Testis (tissue), 3 donors: ENCODE data around the gene CPT2. TPM values are rescaled to one million over a fixed set of nuclear protein-coding genes. Genes with fewer than 3 reads are reported as not detected.

Experiments used
- DNase-seq: peaks from one replicate; pipeline ENCODE4 v3.0.0-alpha.2; 2019
- H3K27ac ChIP-seq, 2 donors: fragments of 200-600 bp; sonication (generic); one replicate each; pipeline ENCODE4 v1.5.1; 2019
- H3K27me3 ChIP-seq: fragments of 200-600 bp; sonication (generic); one replicate; pipeline ENCODE4 v1.5.1; 2019
- H3K36me3 ChIP-seq: fragments of 200-600 bp; sonication (generic); one replicate; pipeline ENCODE4 v1.5.1; 2017; ENCODE audit warnings: low read depth; ENCODE audit errors: missing control alignments
- H3K4me1 ChIP-seq: fragments of 200-600 bp; sonication (generic); one replicate; pipeline ENCODE4 v1.5.1; 2019
- H3K4me3 ChIP-seq, 2 donors: fragments of 200-600 bp; sonication (generic); one replicate each; pipeline ENCODE4 v1.5.1; 2017 to 2019
- H3K9me3 ChIP-seq: fragments of 200-600 bp; sonication (generic); one replicate; pipeline ENCODE4 v1.5.1; 2017
- POLR2A ChIP-seq: fragments of 450-650 bp; IDR thresholded peaks from one replicate; pipeline ENCODE4 v1.6.1; 2017; ENCODE audit warnings: antibody characterized with exemption, mild to moderate bottlenecking, moderate library complexity
- WGBS, 2 donors: methylation state at CpG; one replicate each; pipeline ENCODE4 v1.1.5; 2018; 5-methylcytosine and 5-hydroxymethylcytosine counted together
- intact Hi-C: fragments of 100-400 bp; cut with DNase I; formaldehyde crosslinking; loops from one replicate; pipeline ENCODE4 v1.15.1; 2023; ENCODE audit warnings: low total_unique reads
- polyA plus RNA-seq: library from polyadenylated mRNA; stranded (reverse); fragments of 350-450 nt; fragmentation: Illumina TruSeq; extraction: RNeasy Lipid Tissue Mini Kit (QIAGEN cat#74804); gene quantifications from one replicate; pipeline ENCODE4 v1.2.3, GENCODE V29; 2014; ENCODE audit warnings: low read depth, low replicate concordance; ENCODE audit not compliant: insufficient read depth
- total RNA-seq, 2 donors: library from RNA; depleted of rRNA; stranded (reverse); fragments of >200 nt; gene quantifications; one replicate each; pipeline ENCODE4 v1.2.3, GENCODE V29; 2016
- TF ChIP-seq, protein P1 (sequence below), 3 experiments: fragments of 450-650 bp in 2 of 3; fragments of 200-600 bp in 1 of 3; sonication (generic) in 1 of 3; IDR thresholded peaks; one replicate each; pipeline ENCODE4 v1.5.1; 2016 to 2019; ENCODE audit warnings: antibody characterized with exemption in 3 of 3, mild to moderate bottlenecking in 2 of 3, moderate library complexity in 1 of 3

CPT2 gene
- total and polyA plus RNA-seq, 3 donors from 2014 or later, result 36.9 to 61.7 (median 44.4) TPM

- Histone ChIP-seq H3K9me3 (no peaks in the 10 kb centered on the region), H3K27me3 (no peaks in the 10 kb centered on the region), H3K4me3 (no peak overlapping the region), H3K36me3 (no peaks in the 10 kb centered on the region), H3K27ac (no peak overlapping the region), H3K4me1 (peaks cover 23% of the 10 kb centered on the region)
- WGBS, 2 donors, result 72 to 82% methylated on average over 2 of the region's 2 CpGs
- intact Hi-C loops, result loop anchor here (10.0 kb wide), 1 partner anchor 255 kb away; the partner anchor contains the start of genes ECHDC2 and SCP2
- no peak for DNase-seq
- TF ChIP-seq, protein P1, sequence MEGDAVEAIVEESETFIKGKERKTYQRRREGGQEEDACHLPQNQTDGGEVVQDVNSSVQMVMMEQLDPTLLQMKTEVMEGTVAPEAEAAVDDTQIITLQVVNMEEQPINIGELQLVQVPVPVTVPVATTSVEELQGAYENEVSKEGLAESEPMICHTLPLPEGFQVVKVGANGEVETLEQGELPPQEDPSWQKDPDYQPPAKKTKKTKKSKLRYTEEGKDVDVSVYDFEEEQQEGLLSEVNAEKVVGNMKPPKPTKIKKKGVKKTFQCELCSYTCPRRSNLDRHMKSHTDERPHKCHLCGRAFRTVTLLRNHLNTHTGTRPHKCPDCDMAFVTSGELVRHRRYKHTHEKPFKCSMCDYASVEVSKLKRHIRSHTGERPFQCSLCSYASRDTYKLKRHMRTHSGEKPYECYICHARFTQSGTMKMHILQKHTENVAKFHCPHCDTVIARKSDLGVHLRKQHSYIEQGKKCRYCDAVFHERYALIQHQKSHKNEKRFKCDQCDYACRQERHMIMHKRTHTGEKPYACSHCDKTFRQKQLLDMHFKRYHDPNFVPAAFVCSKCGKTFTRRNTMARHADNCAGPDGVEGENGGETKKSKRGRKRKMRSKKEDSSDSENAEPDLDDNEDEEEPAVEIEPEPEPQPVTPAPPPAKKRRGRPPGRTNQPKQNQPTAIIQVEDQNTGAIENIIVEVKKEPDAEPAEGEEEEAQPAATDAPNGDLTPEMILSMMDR (IDR thresholded peaks at IDR 0.05), result no peak
- no peak for TF ChIP-seq POLR2A
Observed at GRCh38 chr1:53180226-53180625, 16.4 kb upstream of the CPT2 start.

- TF ChIP-seq POLR2A, result no peak
- TF ChIP-seq, protein P1 (IDR thresholded peaks at IDR 0.05), result no peak
- no peaks in the 10 kb centered on the region for H3K27me3 ChIP-seq
- no peak overlapping the region for H3K4me3 ChIP-seq
- no peaks in the 10 kb centered on the region for H3K9me3 ChIP-seq
- H3K4me1 ChIP-seq, result peaks cover 23% of the 10 kb centered on the region
- no peaks in the 10 kb centered on the region for H3K36me3 ChIP-seq
- 91 to 95% methylated on average over 5 of the region's 5 CpGs for WGBS, 2 donors
- no peak overlapping the region for H3K27ac ChIP-seq
- DNase-seq, result no peak
- intact Hi-C loops, result loop anchor here (10.0 kb wide), 1 partner anchor 256 kb away; the partner anchor contains the start of genes ECHDC2 and SCP2
Observed at GRCh38 chr1:53180951-53181350, 15.7 kb upstream of the CPT2 start.

GRCh38 chr1:53182111-53182593, 14.5 kb upstream of the CPT2 start:
- 15 to 26% methylated on average over 16 of the region's 16 CpGs for WGBS, 2 donors
- DNase-seq, result peak; percentile 95
- no peaks in the 10 kb centered on the region for H3K27me3 ChIP-seq
- H3K4me1 ChIP-seq, result peaks cover 23% of the 10 kb centered on the region
- H3K4me3 ChIP-seq, result no peak overlapping the region
- intact Hi-C loops, result loop anchor here (10.0 kb wide), 1 partner anchor 257 kb away; the partner anchor contains the start of genes ECHDC2 and SCP2
- TF ChIP-seq, protein P1 (IDR thresholded peaks at IDR 0.05), result peak; percentile 91 to 93 (median 93)
- no peak for TF ChIP-seq POLR2A
- H3K36me3 ChIP-seq, result no peaks in the 10 kb centered on the region
- H3K27ac ChIP-seq, result peak overlapping the region; percentile 32 to 63
- no peaks in the 10 kb centered on the region for H3K9me3 ChIP-seq

GRCh38 chr1:53182716-53183094, 13.9 kb upstream of the CPT2 start:
- TF ChIP-seq POLR2A, result no peak
- TF ChIP-seq, protein P1 (IDR thresholded peaks at IDR 0.05), result no peak
- Histone ChIP-seq H3K4me1 (peaks cover 23% of the 10 kb centered on the region), H3K9me3 (no peaks in the 10 kb centered on the region), H3K4me3 (no peak overlapping the region), H3K27ac (peak overlapping the region; percentile 32 to 63), H3K27me3 (no peaks in the 10 kb centered on the region), H3K36me3 (no peaks in the 10 kb centered on the region)
- intact Hi-C loops, result loop anchor here (10.0 kb wide), 1 partner anchor 258 kb away; the partner anchor contains the start of genes ECHDC2 and SCP2
- DNase-seq, result no peak
- WGBS, 2 donors, result 54 to 63% methylated on average over 3 of the region's 3 CpGs
